GM21390 (cell line): Measurements from ENCODE around the gene THPO.
"Not testable (repeated sequence)": the region's sequence is repeated elsewhere in the genome, so short reads cannot be mapped to it uniquely, and the experiment has no call there.

ENCODE experiments used
- ATAC-seq: cut with Tn5 transposase; IDR thresholded peaks from one replicate; pipeline ENCODE4 v1.9.1; 2021; ENCODE audit not compliant: unreplicated experiment

The THPO gene

GRCh38 chr3:184352149-184352785 lies 25.7 kb downstream of the THPO start:
- ATAC-seq: no peak

- no peak for ATAC-seq
These were observed 26.4 kb downstream of the THPO start for GRCh38 chr3:184351511-184352148.

- no peak for ATAC-seq
These were observed 27.4 kb downstream of the THPO start for GRCh38 chr3:184350618-184351017.

GRCh38 chr3:184349563-184350470 lies 28.2 kb downstream of the THPO start:
- ATAC-seq: no peak

- ATAC-seq: no peak
These were observed 30.0 kb downstream of the THPO start for GRCh38 chr3:184348057-184348382.

- no peak for ATAC-seq
These were observed 30.5 kb downstream of the THPO start for GRCh38 chr3:184347321-184348056.

GRCh38 chr3:184346480-184347190 lies 31.4 kb downstream of the THPO start:
- no peak for ATAC-seq

GRCh38 chr3:184345317-184346144 lies 32.5 kb downstream of the THPO start:
- no peak for ATAC-seq

GRCh38 chr3:184344579-184345316 lies 33.3 kb downstream of the THPO start:
- ATAC-seq: no peak

- no peak for ATAC-seq
These were observed 34.7 kb downstream of the THPO start for GRCh38 chr3:184343200-184343876.

- ATAC-seq: no peak
These were observed 36.1 kb downstream of the THPO start for GRCh38 chr3:184341925-184342324.

- not testable (repeated sequence) for ATAC-seq
These were observed 38.4 kb downstream of the THPO start for GRCh38 chr3:184339451-184340135.

GRCh38 chr3:184339001-184339400 lies 39.0 kb downstream of the THPO start:
- no peak for ATAC-seq

- no peak for ATAC-seq
These were observed 39.5 kb downstream of the THPO start for GRCh38 chr3:184338511-184338945.

- no peak for ATAC-seq
These were observed 40.0 kb downstream of the THPO start for GRCh38 chr3:184337981-184338380.

GRCh38 chr3:184337399-184337714 lies 40.6 kb downstream of the THPO start, which contains the start of gene FAM131A:
Gene FAM131A (plus strand): TSS chr3:184337600. CDS start chr3:184337631, 31 bp downstream.
- no peak for ATAC-seq

GRCh38 chr3:184336547-184337398 lies 41.2 kb downstream of the THPO start:
- ATAC-seq: no peak
